Thoracic aorta (tissue), 2 donors: ENCODE results near the gene C5AR2. TPM values are rescaled to one million over a fixed set of nuclear protein-coding genes. Genes with fewer than 3 reads are reported as not detected.
A peak's percentile ranks its signal among the peaks of the same experiment; 100 is the strongest.

Experiments used
- ATAC-seq: fragments of 150-250 bp; one replicate; pipeline ENCODE4 v1.8.0; 2017; ENCODE audit warnings: low read depth; ENCODE audit not compliant: insufficient number of reproducible peaks, low FRiP score
- DNase-seq: peaks from one replicate; pipeline ENCODE4 v3.0.0-alpha.2; 2020; ENCODE audit warnings: low spot score
- H3K27ac ChIP-seq, 2 donors: fragments of 200-600 bp; sonication (generic); 1 replicate in 1 of 2; 2 replicates in 1 of 2; pipeline ENCODE4 v1.5.1; 2016; ENCODE audit warnings: mild to moderate bottlenecking in 2 of 2, moderate library complexity in 2 of 2
- H3K27me3 ChIP-seq: fragments of 200-600 bp; sonication (generic); replicated peaks from 2 replicates; pipeline ENCODE4 v1.6.0; 2016; ENCODE audit warnings: mild to moderate bottlenecking; ENCODE audit not compliant: insufficient read depth
- H3K36me3 ChIP-seq: fragments of 200-600 bp; sonication (generic); one replicate; pipeline ENCODE4 v1.5.1; 2016
- H3K4me1 ChIP-seq, 2 donors: fragments of 200-600 bp; sonication (generic); 1 replicate in 1 of 2; 2 replicates in 1 of 2; pipeline versions ENCODE4 v1.5.1 to v1.6.0; 2016; ENCODE audit warnings: low read depth in 2 of 2, mild to moderate bottlenecking in 1 of 2; ENCODE audit not compliant: control insufficient read depth in 1 of 2
- H3K4me3 ChIP-seq: fragments of 200-600 bp; sonication (generic); 2 replicates; pipeline ENCODE4 v1.5.1; 2016; ENCODE audit warnings: mild to moderate bottlenecking
- H3K9me3 ChIP-seq: fragments of 200-600 bp; sonication (generic); 2 replicates; pipeline ENCODE4 v1.5.1; 2016
- CTCF ChIP-seq: fragments of 200-600 bp; sonication (generic); IDR thresholded peaks from one replicate; pipeline ENCODE4 v1.5.1; 2019; ENCODE audit warnings: antibody characterized with exemption
- total RNA-seq, 2 donors: library from RNA; depleted of rRNA; stranded (reverse); fragments of >200 nt; gene quantifications; one replicate each; pipeline versions ENCODE4 v1.1.0 to v1.2.3, GENCODE V29; 2016

Gene C5AR2
- total RNA-seq, 2 donors from 2014 or later: 10.3 to 25.7 TPM

GRCh38 chr19:47389150-47389556, 57.2 kb downstream of the C5AR2 start:
- Histone ChIP-seq H3K9me3 (no peaks in the 10 kb centered on the region), H3K4me3 (no peak overlapping the region), H3K36me3 (no peaks in the 10 kb centered on the region), H3K27ac (no peak overlapping the region), H3K4me1 (no peaks in the 10 kb centered on the region), H3K27me3 (no peaks in the 10 kb centered on the region)
- ATAC-seq: no peak
- no peak for TF ChIP-seq CTCF
- no peak for DNase-seq

- H3K4me1 ChIP-seq: no peaks in the 10 kb centered on the region
- no peak overlapping the region for H3K27ac ChIP-seq
- ATAC-seq (no peak), DNase-seq (no peak)
- no peaks in the 10 kb centered on the region for H3K9me3 ChIP-seq
- H3K27me3 ChIP-seq: no peaks in the 10 kb centered on the region
- no peaks in the 10 kb centered on the region for H3K36me3 ChIP-seq
- no peak overlapping the region for H3K4me3 ChIP-seq
- TF ChIP-seq CTCF: no peak
Measured at GRCh38 chr19:47390533-47391488, 58.8 kb downstream of the C5AR2 start.

- no peak for ATAC-seq
- TF ChIP-seq CTCF: peak; percentile 87
- Histone ChIP-seq H3K27me3 (no peaks in the 10 kb centered on the region), H3K36me3 (no peaks in the 10 kb centered on the region), H3K9me3 (no peaks in the 10 kb centered on the region), H3K27ac (no peak overlapping the region), H3K4me3 (no peak overlapping the region), H3K4me1 (no peaks in the 10 kb centered on the region)
- DNase-seq: no peak
Measured at GRCh38 chr19:47391510-47392223, 59.7 kb downstream of the C5AR2 start.

Other genes with a start within 250 kb of the C5AR2 start
- 10 to 100 TPM; 21.9 to 26.0 TPM for gene ZC3H4, start 218.4 kb upstream of the C5AR2 start, total RNA-seq
- gene SAE1, start 201.3 kb upstream of the C5AR2 start, total RNA-seq: 10 to 100 TPM; 39.3 to 50.8 TPM
- 10 to 100 TPM in 1 of 2 donors, 1 to 10 TPM in 1; 6.5 to 21.4 TPM for gene BBC3, start 101.0 kb upstream of the C5AR2 start, total RNA-seq
- 10 to 100 TPM; 26.7 to 38.9 TPM for gene CCDC9, start 75.7 kb upstream of the C5AR2 start, total RNA-seq
- 10 to 100 TPM; 10.3 to 18.6 TPM for gene INAFM1, start 57.3 kb upstream of the C5AR2 start, total RNA-seq
- gene C5AR1, start 22.3 kb upstream of the C5AR2 start, total RNA-seq: 10 to 100 TPM; 37.6 to 51.9 TPM
- gene DHX34, start 17.1 kb downstream of the C5AR2 start, total RNA-seq: 10 to 100 TPM; 20.4 to 21.3 TPM
- gene MEIS3, start 87.4 kb downstream of the C5AR2 start, total RNA-seq: 10 to 100 TPM in 1 of 2 donors, 1 to 10 TPM in 1; 6.4 to 11.5 TPM
- under 1 TPM in 1 of 2 donors, not detected in 1; 0.28 TPM for gene SLC8A2, start 139.7 kb downstream of the C5AR2 start, total RNA-seq
- gene KPTN, start 152.0 kb downstream of the C5AR2 start, total RNA-seq: 1 to 10 TPM in 1 of 2 donors, under 1 TPM in 1; 0.95 to 1.2 TPM
- gene NAPA, start 182.9 kb downstream of the C5AR2 start, total RNA-seq: 100 to 1,000 TPM; 107 to 147 TPM
- gene ZNF541, start 241.0 kb downstream of the C5AR2 start, total RNA-seq: not detected